ENCODE results near the gene POLA1. TPM values are rescaled to one million over a fixed set of nuclear protein-coding genes. Genes with fewer than 3 reads are reported as not detected.
"Not testable (repeated sequence)": the region's sequence is repeated elsewhere in the genome, so short reads cannot be mapped to it uniquely, and the experiment has no call there.

The POLA1 gene
- total RNA-seq, 4 donors from 2014 or later: 9.4 to 15.7 (median 10.0) TPM

GRCh38 chrX:24790166-24790565 lies 96.4 kb downstream of the POLA1 start:
- Histone ChIP-seq H3K36me3 (no peaks in the 10 kb centered on the region), H3K27me3 (no peaks in the 10 kb centered on the region), H3K27ac (replicated peaks in 1 of 4) (no peak overlapping the region), H3K4me1 (no peaks in the 10 kb centered on the region), H3K4me3 (no peak overlapping the region), H3K9me3 (no peaks in the 10 kb centered on the region)
- 40% methylated on average over 3 of the region's 3 CpGs for WGBS
- no peak for TF ChIP-seq POLR2A (IDR thresholded peaks at IDR 0.05; ENCODE audit: low read depth)
- no peak for TF ChIP-seq POLR2AphosphoS5 (IDR thresholded peaks at IDR 0.05)
- TF ChIP-seq EP300 (IDR thresholded peaks at IDR 0.05): no peak
- TF ChIP-seq CTCF (IDR thresholded peaks at IDR 0.05): no peak
- no peak for DNase-seq (ENCODE audit: extremely low spot score)
- intact Hi-C loops (cut with DNase I): no loop called here

GRCh38 chrX:24796204-24796603 lies 102.5 kb downstream of the POLA1 start:
- H3K4me3 ChIP-seq: no peak overlapping the region
- H3K36me3 ChIP-seq: no peaks in the 10 kb centered on the region
- no peaks in the 10 kb centered on the region for H3K9me3 ChIP-seq
- peaks cover 0 to 6% (median 3%) of the 10 kb centered on the region in 4 donors for H3K4me1 ChIP-seq
- intact Hi-C loops (cut with DNase I): no loop called here
- TF ChIP-seq POLR2AphosphoS5 (IDR thresholded peaks at IDR 0.05): no peak
- TF ChIP-seq POLR2A (IDR thresholded peaks at IDR 0.05; ENCODE audit: low read depth): no peak
- no peak for TF ChIP-seq CTCF (IDR thresholded peaks at IDR 0.05)
- no peak for TF ChIP-seq EP300 (IDR thresholded peaks at IDR 0.05)
- no peaks in the 10 kb centered on the region for H3K27me3 ChIP-seq
- no peak overlapping the region for H3K27ac ChIP-seq (replicated peaks in 1 of 4)
- DNase-seq (ENCODE audit: extremely low spot score): no peak

- Histone ChIP-seq H3K36me3 (no peaks in the 10 kb centered on the region), H3K4me1 (peaks cover 0 to 6% (median 3%) of the 10 kb centered on the region in 4 donors), H3K27me3 (no peaks in the 10 kb centered on the region), H3K4me3 (no peak overlapping the region), H3K27ac (replicated peaks in 1 of 4) (no peak overlapping the region), H3K9me3 (no peaks in the 10 kb centered on the region)
- no peak for TF ChIP-seq EP300 (IDR thresholded peaks at IDR 0.05)
- TF ChIP-seq POLR2AphosphoS5 (IDR thresholded peaks at IDR 0.05): no peak
- TF ChIP-seq CTCF (IDR thresholded peaks at IDR 0.05): no peak
- TF ChIP-seq POLR2A (IDR thresholded peaks at IDR 0.05; ENCODE audit: low read depth): no peak
- intact Hi-C loops (cut with DNase I): no loop called here
- DNase-seq (ENCODE audit: extremely low spot score): no peak
- 76% methylated on average over 4 of the region's 4 CpGs for WGBS
These were observed 105.4 kb downstream of the POLA1 start for GRCh38 chrX:24799078-24799477.

- Histone ChIP-seq H3K4me1 (peaks cover 0 to 6% (median 3%) of the 10 kb centered on the region in 4 donors), H3K36me3 (no peaks in the 10 kb centered on the region), H3K27me3 (no peaks in the 10 kb centered on the region), H3K27ac (replicated peaks in 1 of 4) (no peak overlapping the region), H3K9me3 (no peaks in the 10 kb centered on the region), H3K4me3 (no peak overlapping the region)
- intact Hi-C loops (cut with DNase I): no loop called here
- WGBS: 51% methylated on average over 2 of the region's 2 CpGs
- TF ChIP-seq POLR2AphosphoS5 (IDR thresholded peaks at IDR 0.05) (no peak), POLR2A (IDR thresholded peaks at IDR 0.05; ENCODE audit: low read depth) (no peak), CTCF (IDR thresholded peaks at IDR 0.05) (no peak), EP300 (IDR thresholded peaks at IDR 0.05) (no peak)
- no peak for DNase-seq (ENCODE audit: extremely low spot score)
These were observed 105.8 kb downstream of the POLA1 start for GRCh38 chrX:24799565-24799964.

- WGBS: 59% methylated on average over 7 of the region's 7 CpGs
- TF ChIP-seq CTCF (IDR thresholded peaks at IDR 0.05) (no peak), POLR2AphosphoS5 (IDR thresholded peaks at IDR 0.05) (no peak), EP300 (IDR thresholded peaks at IDR 0.05) (no peak), POLR2A (IDR thresholded peaks at IDR 0.05; ENCODE audit: low read depth) (no peak)
These were observed 111.5 kb downstream of the POLA1 start for GRCh38 chrX:24805201-24805600.

GRCh38 chrX:24819807-24820206 lies 126.1 kb downstream of the POLA1 start:
- H3K9me3 ChIP-seq; H3K4me1 ChIP-seq; H3K4me3 ChIP-seq; intact Hi-C loops (cut with DNase I); H3K27me3 ChIP-seq; H3K27ac ChIP-seq (replicated peaks in 1 of 4); H3K36me3 ChIP-seq; DNase-seq (ENCODE audit: extremely low spot score): not testable (repeated sequence)
- WGBS: 93% methylated on average over 2 of the region's 2 CpGs

More at GRCh38 chrX:24805201-24805600, 111.5 kb downstream of the POLA1 start:
- no peak overlapping the region for H3K4me3 ChIP-seq
- intact Hi-C loops (cut with DNase I): no loop called here
- DNase-seq (ENCODE audit: extremely low spot score): no peak
- H3K36me3 ChIP-seq: no peaks in the 10 kb centered on the region
- no peaks in the 10 kb centered on the region for H3K27me3 ChIP-seq
- H3K27ac ChIP-seq (replicated peaks in 1 of 4): no peak overlapping the region
- no peaks in the 10 kb centered on the region for H3K4me1 ChIP-seq
- no peaks in the 10 kb centered on the region for H3K9me3 ChIP-seq
